HepG2 (cell line): Measurements from ENCODE around the gene KRI1. TPM values are rescaled to one million over a fixed set of nuclear protein-coding genes. Genes with fewer than 3 reads are reported as not detected.

ENCODE experiments used
- ATAC-seq: fragments of 200-7000 bp; cut with Tn5 transposase; 3 replicates; pipeline ENCODE4 v1.9.1; 2020; ENCODE audit warnings: mild to moderate bottlenecking, moderate library complexity
- BruUV-seq: library from RNA; stranded (reverse); fragments of 400-500 nt; replicated peaks from 2 replicates; lab custom pipeline; 2021; lab: Mats Ljungman, UMichigan
- CTCF ChIA-PET: fragments of 300-600 bp; formaldehyde crosslinking; extraction: SDS; loops from one replicate; lab custom pipeline; 2021; ENCODE audit warnings: low total read pairs, inconsistent platforms, low intra/inter-chr PET ratio; lab: Yijun Ruan, JAX
- POLR2A ChIA-PET: fragments of 350-600 bp; sonication (Branson Sonifier 250); formaldehyde crosslinking; loops from one replicate; lab custom pipeline; 2020; ENCODE audit warnings: antibody characterized with exemption, inconsistent platforms; lab: Yijun Ruan, JAX
- DNase-seq: peaks from one replicate; pipeline ENCODE4 v3.0.0-alpha.2; 2015; ENCODE audit warnings: low spot score
- FAIRE-seq: peaks from 3 replicates; lab custom pipeline; 2011; peaks lifted over from hg19 to GRCh38; lab: Jason Lieb, UNC
- H2AFZ ChIP-seq: one replicate; pipeline ENCODE4 v1.6.1; 2011; ENCODE audit warnings: low read length, inconsistent platforms
- H3K27ac ChIP-seq: fragments of 300-600 bp; 3 replicates; pipeline ENCODE4 v1.8.0; 2011; ENCODE audit warnings: mixed run types, mild to moderate bottlenecking, mixed read lengths, low read length, inconsistent platforms; ENCODE audit not compliant: insufficient read depth; ENCODE audit errors: extremely low read length
- H3K27me3 ChIP-seq, 2 experiments: fragments of 200-600 bp in 1 of 2; 2 replicates in 1 of 2; 3 replicates in 1 of 2; pipeline versions ENCODE4 v1.6.0 to v1.8.0; 2011; ENCODE audit warnings: low read length in 2 of 2, mild to moderate bottlenecking in 2 of 2, moderate library complexity in 2 of 2, inconsistent platforms in 1 of 2; ENCODE audit not compliant: insufficient read depth in 2 of 2, control insufficient read depth in 1 of 2
- H3K36me3 ChIP-seq, 2 experiments: fragments of 200-600 bp in 1 of 2; replicated peaks in 1 of 2; 2 replicates in 1 of 2; 3 replicates in 1 of 2; pipeline versions ENCODE4 v1.5.1 to v1.8.0; 2011; ENCODE audit warnings: low read length in 2 of 2, inconsistent platforms in 1 of 2; ENCODE audit not compliant: insufficient read depth in 2 of 2, control insufficient read depth in 1 of 2
- H3K4me1 ChIP-seq: 2 replicates; pipeline ENCODE4 v1.5.1; 2012; ENCODE audit warnings: low read length, inconsistent platforms; ENCODE audit not compliant: insufficient read depth
- H3K4me2 ChIP-seq: 2 replicates; pipeline ENCODE4 v1.6.0; 2011; ENCODE audit warnings: low read depth, low read length, inconsistent platforms
- H3K4me3 ChIP-seq, 3 experiments: fragments of 200-600 bp in 1 of 3; sonication (generic), shearing (Covaris generic) in 1 of 3; replicated peaks in 1 of 3; 2 replicates each; pipeline ENCODE4 v1.5.1; 2011 to 2016; ENCODE audit warnings: low read length in 3 of 3, inconsistent platforms in 2 of 3, low read depth in 2 of 3, mild to moderate bottlenecking in 2 of 3, control low read depth in 1 of 3, mixed read lengths in 1 of 3; ENCODE audit not compliant: insufficient read depth in 1 of 3
- H3K79me2 ChIP-seq: one replicate; pipeline ENCODE4 v1.6.1; 2011; ENCODE audit warnings: low read length, inconsistent platforms; ENCODE audit not compliant: insufficient read depth
- H3K9ac ChIP-seq: 2 replicates; pipeline ENCODE4 v1.6.0; 2011; ENCODE audit warnings: mild to moderate bottlenecking, low read depth, low read length, inconsistent platforms; ENCODE audit not compliant: insufficient read depth
- H3K9me3 ChIP-seq: 2 replicates; pipeline ENCODE4 v1.5.1; 2012; ENCODE audit warnings: mild to moderate bottlenecking, low read length
- H4K20me1 ChIP-seq: 2 replicates; pipeline ENCODE4 v1.6.0; 2011; ENCODE audit warnings: inconsistent platforms, mild to moderate bottlenecking, low read length, moderate library complexity; ENCODE audit not compliant: insufficient read depth
- CHCHD3 ChIP-seq: sonication (generic); formaldehyde crosslinking; IDR thresholded peaks from 2 replicates; pipeline ENCODE4 v1.8.0; 2022; ENCODE audit warnings: mild to moderate bottlenecking, missing genetic modification reagents, moderate library complexity
- ELF3 ChIP-seq: IDR thresholded peaks from 2 replicates; pipeline ENCODE4 v1.6.1; 2016; ENCODE audit warnings: missing genetic modification reagents, missing compliant biosample characterization
- FOSL2 ChIP-seq: sonication (generic); formaldehyde crosslinking; IDR thresholded peaks from 2 replicates; pipeline ENCODE4 v1.4.0; 2020; ENCODE audit warnings: missing genetic modification reagents
- GFI1 ChIP-seq: sonication (generic); formaldehyde crosslinking; IDR thresholded peaks from 2 replicates; pipeline ENCODE4 v1.5.0; 2020; ENCODE audit warnings: missing genetic modification reagents, mild to moderate bottlenecking, borderline replicate concordance
- KLF12 ChIP-seq: sonication (generic); formaldehyde crosslinking; IDR thresholded peaks from 2 replicates; pipeline ENCODE4 v1.4.0; 2020; ENCODE audit warnings: missing genetic modification reagents, borderline replicate concordance
- KLF6 ChIP-seq: IDR thresholded peaks from 2 replicates; pipeline ENCODE4 v1.8.0; 2016; ENCODE audit warnings: missing biosample characterization, missing genetic modification reagents
- MED13 ChIP-seq: sonication (generic); formaldehyde crosslinking; IDR thresholded peaks from 2 replicates; pipeline ENCODE4 v1.5.0; 2020; ENCODE audit warnings: missing genetic modification reagents
- MTF2 ChIP-seq: sonication (generic); formaldehyde crosslinking; IDR thresholded peaks from 2 replicates; pipeline ENCODE4 v1.5.0; 2020; ENCODE audit warnings: missing genetic modification reagents, borderline replicate concordance
- POGZ ChIP-seq: sonication (generic); formaldehyde crosslinking; IDR thresholded peaks from 2 replicates; pipeline ENCODE4 v1.4.0; 2020; ENCODE audit warnings: mild to moderate bottlenecking, missing genetic modification reagents
- RXRB ChIP-seq: IDR thresholded peaks from 2 replicates; pipeline ENCODE4 v1.6.1; 2016; ENCODE audit warnings: borderline replicate concordance, missing genetic modification reagents, missing compliant biosample characterization
- SNAI1 ChIP-seq: sonication (generic); formaldehyde crosslinking; IDR thresholded peaks from 2 replicates; pipeline ENCODE4 v1.5.0; 2020; ENCODE audit warnings: mild to moderate bottlenecking, missing genetic modification reagents, borderline replicate concordance
- SP140L ChIP-seq: sonication (generic); formaldehyde crosslinking; IDR thresholded peaks from 2 replicates; pipeline ENCODE4 v1.4.0; 2020; ENCODE audit warnings: missing genetic modification reagents, borderline replicate concordance
- ZNF30 ChIP-seq: sonication (generic); formaldehyde crosslinking; IDR thresholded peaks from 2 replicates; pipeline ENCODE4 v1.5.0; 2020; ENCODE audit warnings: mild to moderate bottlenecking, missing genetic modification reagents
- ZNF33B ChIP-seq: sonication (generic); formaldehyde crosslinking; IDR thresholded peaks from 2 replicates; pipeline ENCODE4 v1.5.1; 2020; ENCODE audit warnings: mild to moderate bottlenecking, missing genetic modification reagents
- ZNF782 ChIP-seq: sonication (generic); formaldehyde crosslinking; IDR thresholded peaks from 2 replicates; pipeline ENCODE4 v1.4.0; 2020; ENCODE audit warnings: missing genetic modification reagents, mild to moderate bottlenecking, borderline replicate concordance
- WGBS: methylation state at CpG from one replicate; pipeline ENCODE4 v1.1.6; 2017; ENCODE audit warnings: low lambda C conversion rate; 5-methylcytosine and 5-hydroxymethylcytosine counted together
- in situ Hi-C: cut with HindIII; loops from 2 replicates; pipeline ENCODE4 v1.10.0; 2017; ENCODE audit warnings: low pct_unique_long_range_greater_than_20kb; ENCODE audit not compliant: extremely low pct_ligation_motif_present
- intact Hi-C: fragments of 100-400 bp; cut with micrococcal nuclease; formaldehyde crosslinking; loops from one replicate; pipeline ENCODE4 v1.10.0; 2022; ENCODE audit not compliant: unreplicated experiment
- polyA plus RNA-seq, 8 experiments: library from polyadenylated mRNA; depleted of rRNA in 3 of 8; stranded (reverse) in 7 of 8; unstranded in 1 of 8; fragments of >200 nt; fragmentation: Illumina TruSeq in 4 of 8; extraction: Trizol in 4 of 8; gene quantifications; 2 replicates each; pipeline versions ENCODE4 v1.2.1 to v1.2.3, GENCODE V29; 2011 to 2016; ENCODE audit warnings: low read depth in 4 of 8, missing spikeins in 1 of 8, mixed read lengths in 1 of 8; ENCODE audit not compliant: insufficient read depth in 1 of 8
- total RNA-seq, 5 experiments: library from RNA; depleted of rRNA; stranded (reverse); fragments of >200 nt; fragmentation: Illumina TruSeq; extraction: Trizol; gene quantifications; 2 replicates each; pipeline ENCODE4 v1.2.3, GENCODE V29; 2016; ENCODE audit warnings: low read depth in 1 of 5
- TF ChIP-seq, protein P1 (sequence below): sonication (generic); formaldehyde crosslinking; IDR thresholded peaks from 2 replicates; pipeline ENCODE4 v1.4.0; 2020; ENCODE audit warnings: missing genetic modification reagents
- TF ChIP-seq, protein P2 (sequence below): IDR thresholded peaks from 2 replicates; pipeline ENCODE4 v1.6.1; 2016; ENCODE audit warnings: control low read depth
- TF ChIP-seq, protein P3 (sequence below): sonication (generic); formaldehyde crosslinking; IDR thresholded peaks from 2 replicates; pipeline ENCODE4 v1.4.0; 2020; ENCODE audit warnings: missing genetic modification reagents
- TF ChIP-seq, protein P4 (sequence below): sonication (generic); formaldehyde crosslinking; IDR thresholded peaks from 2 replicates; pipeline ENCODE4 v1.5.1; 2020; ENCODE audit warnings: mild to moderate bottlenecking, missing genetic modification reagents, borderline replicate concordance

KRI1 gene
- total and polyA plus RNA-seq, 2 of the 13 experiments (the other 11 are each of a cell fraction or from before 2014, with no cell fraction given) = 9.1 to 11.7 TPM

DNA sequence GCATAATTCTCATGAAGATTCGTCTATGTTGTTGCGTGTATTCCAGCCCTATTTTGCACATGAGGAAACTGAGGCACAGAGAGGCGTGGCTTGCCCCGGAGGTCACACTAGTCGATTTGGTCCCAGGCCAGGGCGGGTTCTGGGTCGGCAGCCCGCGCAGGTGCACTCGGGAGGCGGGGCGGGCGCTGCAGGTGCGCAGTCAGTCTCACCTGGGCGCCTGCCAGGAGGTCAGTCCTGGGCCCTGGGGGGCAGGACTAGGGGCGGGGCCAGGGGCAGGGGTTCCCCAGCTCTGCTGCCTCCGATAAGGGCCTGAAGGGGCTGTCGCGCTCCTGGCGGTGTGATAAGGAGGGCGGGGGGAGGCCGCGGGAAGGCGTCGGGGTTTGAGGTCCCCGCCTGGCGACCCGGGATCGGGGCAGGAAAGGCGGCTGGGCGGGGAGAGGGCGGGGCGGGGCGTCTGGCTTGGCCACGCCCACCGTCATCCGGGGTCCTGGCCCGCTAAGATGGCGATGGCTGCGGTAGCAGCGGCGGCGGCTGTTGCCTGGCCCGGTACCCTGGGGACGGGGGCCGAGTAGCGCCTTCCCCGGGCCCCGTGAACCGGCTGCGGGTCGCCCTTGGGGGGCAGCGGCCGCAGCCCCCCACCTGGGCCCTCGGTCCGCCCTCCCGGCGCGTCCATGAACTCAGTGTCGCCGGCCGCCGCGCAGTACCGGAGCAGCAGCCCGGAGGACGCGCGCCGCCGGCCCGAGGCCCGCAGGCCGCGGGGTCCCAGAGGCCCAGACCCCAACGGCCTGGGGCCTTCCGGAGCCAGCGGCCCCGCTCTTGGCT is 22.2 kb downstream of the KRI1 start, which contains the start of gene ATG4D:
Gene ATG4D (plus strand): TSS at position 485 of the 822 bp plus-strand sequence. CDS start 187 bp downstream, at position 672.
- in situ Hi-C loops = no loop called here
- H3K4me3 ChIP-seq = peak within 1 kb of the TSS; percentile 78 to 98 (median 89)
- TF ChIP-seq MTF2 (CRISPR knock-in tag) (no peak), CHCHD3 (CRISPR knock-in tag) (no peak), KLF6 (CRISPR knock-in tag) (peak; percentile 49; the same call in 1 of the 2 replicates), GFI1 (no peak), FOSL2 (CRISPR knock-in tag) (no peak), ZNF782 (CRISPR knock-in tag) (no peak), RXRB (CRISPR knock-in tag) (no peak), ELF3 (CRISPR knock-in tag) (no peak), SNAI1 (CRISPR knock-in tag) (no peak), ZNF30 (CRISPR knock-in tag) (no peak), KLF12 (CRISPR knock-in tag) (no peak), ZNF33B (CRISPR knock-in tag) (no peak; the same call in 1 of the 2 replicates), POGZ (no peak), MED13 (CRISPR knock-in tag) (no peak), SP140L (CRISPR knock-in tag) (no peak)
- TF ChIP-seq, protein P1, sequence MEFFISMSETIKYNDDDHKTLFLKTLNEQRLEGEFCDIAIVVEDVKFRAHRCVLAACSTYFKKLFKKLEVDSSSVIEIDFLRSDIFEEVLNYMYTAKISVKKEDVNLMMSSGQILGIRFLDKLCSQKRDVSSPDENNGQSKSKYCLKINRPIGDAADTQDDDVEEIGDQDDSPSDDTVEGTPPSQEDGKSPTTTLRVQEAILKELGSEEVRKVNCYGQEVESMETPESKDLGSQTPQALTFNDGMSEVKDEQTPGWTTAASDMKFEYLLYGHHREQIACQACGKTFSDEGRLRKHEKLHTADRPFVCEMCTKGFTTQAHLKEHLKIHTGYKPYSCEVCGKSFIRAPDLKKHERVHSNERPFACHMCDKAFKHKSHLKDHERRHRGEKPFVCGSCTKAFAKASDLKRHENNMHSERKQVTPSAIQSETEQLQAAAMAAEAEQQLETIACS (CRISPR knock-in tag) = no peak
- TF ChIP-seq, protein P2, sequence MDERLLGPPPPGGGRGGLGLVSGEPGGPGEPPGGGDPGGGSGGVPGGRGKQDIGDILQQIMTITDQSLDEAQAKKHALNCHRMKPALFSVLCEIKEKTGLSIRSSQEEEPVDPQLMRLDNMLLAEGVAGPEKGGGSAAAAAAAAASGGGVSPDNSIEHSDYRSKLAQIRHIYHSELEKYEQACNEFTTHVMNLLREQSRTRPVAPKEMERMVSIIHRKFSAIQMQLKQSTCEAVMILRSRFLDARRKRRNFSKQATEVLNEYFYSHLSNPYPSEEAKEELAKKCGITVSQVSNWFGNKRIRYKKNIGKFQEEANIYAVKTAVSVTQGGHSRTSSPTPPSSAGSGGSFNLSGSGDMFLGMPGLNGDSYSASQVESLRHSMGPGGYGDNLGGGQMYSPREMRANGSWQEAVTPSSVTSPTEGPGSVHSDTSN = no peak
- TF ChIP-seq, protein P3, sequence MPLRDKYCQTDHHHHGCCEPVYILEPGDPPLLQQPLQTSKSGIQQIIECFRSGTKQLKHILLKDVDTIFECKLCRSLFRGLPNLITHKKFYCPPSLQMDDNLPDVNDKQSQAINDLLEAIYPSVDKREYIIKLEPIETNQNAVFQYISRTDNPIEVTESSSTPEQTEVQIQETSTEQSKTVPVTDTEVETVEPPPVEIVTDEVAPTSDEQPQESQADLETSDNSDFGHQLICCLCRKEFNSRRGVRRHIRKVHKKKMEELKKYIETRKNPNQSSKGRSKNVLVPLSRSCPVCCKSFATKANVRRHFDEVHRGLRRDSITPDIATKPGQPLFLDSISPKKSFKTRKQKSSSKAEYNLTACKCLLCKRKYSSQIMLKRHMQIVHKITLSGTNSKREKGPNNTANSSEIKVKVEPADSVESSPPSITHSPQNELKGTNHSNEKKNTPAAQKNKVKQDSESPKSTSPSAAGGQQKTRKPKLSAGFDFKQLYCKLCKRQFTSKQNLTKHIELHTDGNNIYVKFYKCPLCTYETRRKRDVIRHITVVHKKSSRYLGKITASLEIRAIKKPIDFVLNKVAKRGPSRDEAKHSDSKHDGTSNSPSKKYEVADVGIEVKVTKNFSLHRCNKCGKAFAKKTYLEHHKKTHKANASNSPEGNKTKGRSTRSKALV = no peak
- TF ChIP-seq, protein P4, sequence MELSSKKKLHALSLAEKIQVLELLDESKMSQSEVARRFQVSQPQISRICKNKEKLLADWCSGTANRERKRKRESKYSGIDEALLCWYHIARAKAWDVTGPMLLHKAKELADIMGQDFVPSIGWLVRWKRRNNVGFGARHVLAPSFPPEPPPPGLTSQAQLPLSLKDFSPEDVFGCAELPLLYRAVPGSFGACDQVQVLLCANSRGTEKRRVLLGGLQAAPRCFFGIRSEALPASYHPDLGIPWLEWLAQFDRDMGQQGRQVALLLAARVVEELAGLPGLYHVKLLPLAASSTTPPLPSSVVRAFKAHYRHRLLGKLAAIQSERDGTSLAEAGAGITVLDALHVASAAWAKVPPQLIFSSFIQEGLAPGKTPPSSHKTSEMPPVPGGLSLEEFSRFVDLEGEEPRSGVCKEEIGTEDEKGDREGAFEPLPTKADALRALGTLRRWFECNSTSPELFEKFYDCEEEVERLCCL (CRISPR knock-in tag) = no peak

More for the DNA sequence above, 22.2 kb downstream of the KRI1 start, which contains the start of gene ATG4D:
- peak within 1 kb of the TSS; percentile 91 for H3K9ac ChIP-seq
- BruUV-seq = no TSS peak
- no peak for FAIRE-seq
- under 1% methylated on average over 17 of the region's 79 CpGs for WGBS
- H3K27ac ChIP-seq = peak within 1 kb of the TSS; percentile 76
- peaks cover 2 to 12% of the 10 kb centered on the region in 2 experiments; a peak in 3 of 5 replicates for H3K36me3 ChIP-seq
- no peaks in the 10 kb centered on the region for H4K20me1 ChIP-seq
- no peaks in the 10 kb centered on the region for H3K79me2 ChIP-seq
- ChIA-PET CTCF (no interaction called here), POLR2A (interaction anchor here (1.0 kb wide), 1 partner anchor 10 kb away, joined by 4 read pairs; no protein-coding TSS in a partner anchor)
- H2AFZ ChIP-seq = no peak within 1 kb of the TSS
- 0 out of 5 replicates have a peak, but pooled peaks cover 0 to 4% of the 10 kb centered on the region in 2 experiments for H3K27me3 ChIP-seq
- peaks cover 17% of the 10 kb centered on the region for H3K4me1 ChIP-seq
- peak within 1 kb of the TSS; percentile 74 for H3K4me2 ChIP-seq
- DNase-seq = peak; percentile 41
- H3K9me3 ChIP-seq = no peaks in the 10 kb centered on the region
- intact Hi-C loops = no loop called here
- ATAC-seq = peak; percentile 85
